GM21528 (cell line): ENCODE data around the gene G3BP1.
"Not testable (repeated sequence)": the region's sequence is repeated elsewhere in the genome, so short reads cannot be mapped to it uniquely, and the experiment has no call there.

Experiments
- ATAC-seq: cut with Tn5 transposase; IDR thresholded peaks from one replicate; pipeline ENCODE4 v1.9.1; 2021; ENCODE audit warnings: mild to moderate bottlenecking, moderate library complexity; ENCODE audit not compliant: unreplicated experiment, low FRiP score

Gene G3BP1

GRCh38 chr5:151847871-151848270, 76.1 kb downstream of the G3BP1 start:
- no peak for ATAC-seq

GRCh38 chr5:151855701-151856100, 83.9 kb downstream of the G3BP1 start:
- no peak for ATAC-seq

- ATAC-seq, result no peak
Measured at GRCh38 chr5:151856861-151857260, 85.1 kb downstream of the G3BP1 start.

- not testable (repeated sequence) for ATAC-seq
Measured at GRCh38 chr5:151860867-151861266, 89.1 kb downstream of the G3BP1 start.
